Non-pigmented ciliary epithelial cell (primary cell): ENCODE data around the gene RGS2.

Experiments used
- DNase-seq: peaks from one replicate; pipeline ENCODE4 v3.0.0-alpha.2; 2010; ENCODE audit warnings: low read depth

Gene RGS2, protein sequence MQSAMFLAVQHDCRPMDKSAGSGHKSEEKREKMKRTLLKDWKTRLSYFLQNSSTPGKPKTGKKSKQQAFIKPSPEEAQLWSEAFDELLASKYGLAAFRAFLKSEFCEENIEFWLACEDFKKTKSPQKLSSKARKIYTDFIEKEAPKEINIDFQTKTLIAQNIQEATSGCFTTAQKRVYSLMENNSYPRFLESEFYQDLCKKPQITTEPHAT

GRCh38 chr1:192808518-192809306, at the start of gene RGS2:
Gene RGS2, plus strand, starts transcription at chr1:192809039. Its CDS starts 33 bp downstream, at chr1:192809072.
- DNase-seq: peak; percentile 70

- no peak for DNase-seq
Observed at GRCh38 chr1:192759104-192759503, 49.7 kb upstream of the RGS2 start.

DNA sequence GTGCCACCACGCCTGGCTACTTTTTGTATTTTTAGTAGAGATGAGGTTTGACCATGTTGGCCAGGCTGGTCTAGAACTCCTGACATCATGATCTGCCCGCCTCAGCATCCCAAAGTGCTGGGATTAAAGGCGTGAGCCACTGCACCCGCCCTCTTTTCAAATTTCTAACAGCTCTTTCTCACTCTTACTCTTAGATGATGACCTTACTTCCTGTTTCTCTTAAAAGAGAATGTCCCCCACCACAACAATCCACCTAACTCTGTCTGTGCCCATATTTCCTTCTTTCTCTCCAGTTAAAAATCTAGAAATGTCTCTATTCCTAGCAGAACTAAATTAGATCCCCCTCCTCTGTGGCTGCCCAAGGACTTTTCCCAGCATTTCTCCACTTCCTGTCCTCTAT, 46.6 kb upstream of the RGS2 start:
- DNase-seq: no peak

GRCh38 chr1:192763243-192763642, 45.6 kb upstream of the RGS2 start:
- DNase-seq: no peak

GRCh38 chr1:192763756-192764155, 45.1 kb upstream of the RGS2 start:
- DNase-seq: peak; percentile 67

DNA sequence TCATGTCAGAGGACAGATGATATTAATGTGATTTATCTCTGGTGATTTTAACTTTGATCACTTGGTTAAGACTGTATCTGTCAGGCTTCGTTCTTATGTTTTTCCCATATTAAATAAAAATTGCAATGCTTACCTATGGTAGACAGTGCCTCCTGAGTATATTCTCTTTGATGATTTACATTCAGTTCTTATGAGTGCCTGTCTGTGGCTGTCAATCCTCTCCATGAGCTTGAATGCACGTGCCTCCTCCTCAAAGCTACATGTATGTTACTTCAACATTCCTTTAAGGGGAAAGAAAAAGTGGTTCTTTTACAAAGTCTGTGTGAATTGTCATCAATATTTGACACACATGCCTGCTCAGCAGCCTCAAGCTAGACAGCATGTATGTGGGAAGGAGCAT, 44.2 kb upstream of the RGS2 start:
- no peak for DNase-seq

DNA sequence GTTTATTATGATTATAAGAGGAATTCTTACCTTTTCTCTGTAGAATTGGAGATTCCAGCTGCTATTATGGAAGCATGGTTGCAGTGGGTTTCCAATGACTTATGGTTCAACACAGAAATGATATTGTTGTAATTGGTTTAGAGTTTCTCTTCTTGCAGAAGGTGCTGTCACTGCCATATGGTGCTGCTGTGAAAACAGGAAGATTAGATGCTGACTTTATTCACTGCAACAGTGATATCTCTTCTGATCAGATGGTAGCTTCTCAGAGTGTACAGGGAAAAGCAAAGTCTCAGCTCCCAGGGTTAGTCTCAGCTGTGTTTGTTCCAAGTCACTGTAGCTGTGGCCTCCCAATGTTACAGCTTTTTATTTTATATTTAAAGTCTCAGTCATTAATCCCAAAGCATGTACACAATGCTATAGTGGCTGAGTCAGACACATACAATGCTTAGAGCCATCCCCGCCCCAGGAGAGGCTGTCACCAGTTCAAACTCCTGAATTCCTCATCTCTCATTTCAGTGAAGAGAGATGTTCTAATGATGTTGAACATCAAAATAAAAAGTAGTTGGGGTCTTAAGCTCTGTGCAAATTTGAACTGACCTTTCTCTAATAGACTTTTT, 42.7 kb upstream of the RGS2 start:
- peak; percentile 41 for DNase-seq

DNA sequence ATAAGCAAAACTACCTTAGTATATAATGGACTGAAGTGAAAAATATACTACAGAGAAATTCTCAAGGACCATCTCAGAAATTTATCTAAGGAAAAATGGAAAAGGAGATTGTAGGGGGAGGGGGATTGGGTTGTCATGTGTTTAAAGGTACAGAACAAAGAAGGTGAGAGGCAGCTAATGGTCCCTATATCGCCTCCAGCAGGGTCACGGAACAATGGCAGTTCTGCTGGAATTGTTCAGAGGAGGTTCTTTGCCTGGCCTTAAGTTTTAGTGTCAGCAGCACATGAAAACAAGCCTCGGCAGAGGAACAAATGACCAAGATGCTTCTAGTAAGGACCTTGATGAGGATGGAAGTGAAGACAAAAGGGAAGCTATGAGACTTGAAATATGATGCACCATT, 42.0 kb upstream of the RGS2 start:
- no peak for DNase-seq

DNA sequence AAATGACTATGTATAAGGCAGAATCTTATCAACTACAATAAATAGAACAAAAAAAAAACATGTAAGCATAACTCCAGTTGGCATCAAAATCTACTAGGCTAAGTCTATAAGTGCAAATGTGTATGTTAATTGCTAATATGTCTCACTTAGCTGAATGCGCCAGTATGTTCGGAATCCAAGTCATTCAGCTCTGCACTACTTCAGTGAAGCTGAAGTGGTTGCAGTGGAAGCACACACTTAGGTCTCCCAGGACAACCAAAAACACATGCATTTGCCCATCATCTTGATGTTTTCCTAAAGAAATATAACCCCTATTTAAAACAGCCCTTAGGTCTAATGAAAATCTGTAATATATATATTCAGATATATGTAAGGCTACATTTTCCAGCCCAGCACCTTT, 41.0 kb upstream of the RGS2 start:
- no peak for DNase-seq

DNA sequence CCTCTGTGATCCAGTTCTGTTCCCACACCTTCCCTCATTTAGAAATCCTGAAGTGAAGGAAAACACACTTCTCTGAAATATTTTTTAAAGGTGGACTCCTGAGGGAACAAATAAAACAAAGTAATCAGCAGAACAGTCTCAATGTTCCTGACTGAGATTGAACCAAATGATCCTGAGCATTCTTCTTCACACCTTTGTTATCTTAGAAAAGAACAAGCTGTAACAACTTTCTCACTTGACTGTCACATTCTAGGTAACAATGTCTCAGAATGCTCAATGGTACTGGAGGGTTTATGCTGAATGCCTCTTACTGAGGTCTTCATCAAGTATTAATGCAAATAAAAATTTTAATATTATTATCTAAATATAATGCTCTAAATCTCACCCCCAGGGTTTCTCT, 40.4 kb upstream of the RGS2 start:
- DNase-seq: no peak

GRCh38 chr1:192771341-192771740, 37.5 kb upstream of the RGS2 start:
- DNase-seq: no peak

DNA sequence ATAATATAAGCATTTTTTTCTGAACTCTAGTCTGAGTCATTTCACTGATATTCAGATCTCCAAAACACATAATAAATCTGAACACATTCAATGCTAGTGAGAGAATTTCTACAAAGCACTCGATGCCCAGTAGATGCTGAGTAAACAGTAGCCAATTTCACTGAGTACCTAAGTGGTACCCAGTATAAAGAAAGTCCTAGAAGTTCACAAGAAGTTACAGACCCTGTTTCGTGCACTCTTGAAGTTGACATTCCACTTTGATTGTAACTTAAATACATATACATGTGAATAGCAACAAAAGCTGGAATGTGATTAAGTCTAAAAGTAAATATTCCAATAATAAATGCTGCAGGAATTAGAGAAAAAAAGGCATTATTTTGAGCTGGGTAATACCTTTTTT, 33.2 kb upstream of the RGS2 start:
- no peak for DNase-seq

GRCh38 chr1:192776206-192776605, 32.6 kb upstream of the RGS2 start:
- DNase-seq: no peak

GRCh38 chr1:192776998-192777397, 31.8 kb upstream of the RGS2 start:
- DNase-seq: no peak

GRCh38 chr1:192783791-192784190, 25.0 kb upstream of the RGS2 start:
- no peak for DNase-seq

GRCh38 chr1:192784397-192784796, 24.4 kb upstream of the RGS2 start:
- no peak for DNase-seq

DNA sequence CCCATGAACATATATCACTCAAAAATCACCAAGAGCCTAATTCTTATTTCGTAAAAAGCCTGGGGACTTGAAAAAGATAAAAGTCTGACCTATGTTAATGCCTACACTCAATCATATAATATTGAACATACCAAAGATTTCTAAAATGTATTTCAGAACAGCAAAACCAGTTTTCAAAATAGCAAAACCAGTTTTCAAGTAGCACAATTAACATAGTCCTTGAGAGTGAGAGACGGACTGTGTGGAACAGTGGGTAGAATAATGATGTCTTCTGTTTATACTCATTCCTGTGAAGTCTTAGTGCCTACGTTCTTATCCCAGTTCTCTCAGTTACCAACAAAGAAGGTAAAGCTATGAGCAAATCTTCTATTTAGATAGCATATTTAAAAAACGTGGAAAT, 22.3 kb upstream of the RGS2 start:
- no peak for DNase-seq

DNA sequence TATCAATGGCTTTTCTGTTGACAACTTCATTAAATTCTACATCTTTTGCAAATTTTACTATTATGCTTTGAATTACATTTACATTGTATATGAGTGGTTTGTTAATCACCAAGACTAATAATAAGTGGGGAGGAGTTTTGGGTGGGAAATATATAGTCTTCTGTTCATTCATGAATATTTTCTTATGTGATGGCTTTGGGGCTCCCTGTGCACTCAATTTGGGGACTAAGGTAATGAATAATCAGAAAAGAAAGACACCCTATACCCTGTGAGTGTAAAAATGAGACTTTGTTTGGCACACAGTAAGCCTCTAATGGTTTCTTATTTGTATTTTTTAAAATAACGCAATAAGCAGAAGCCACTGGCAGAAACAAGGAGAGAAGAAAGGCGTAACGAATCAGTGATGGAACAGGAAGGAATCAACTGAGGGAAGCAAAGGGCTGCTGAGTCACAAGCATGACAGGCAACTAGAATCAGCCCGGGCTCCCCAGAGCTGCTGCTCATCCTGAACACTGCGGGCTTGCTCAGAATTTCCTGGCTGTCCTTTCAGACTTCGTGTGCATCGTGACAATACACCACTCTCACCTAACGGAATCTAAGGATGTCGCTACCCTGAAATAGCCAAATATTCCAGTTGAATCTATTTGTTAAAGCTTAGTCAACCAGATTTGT, 20.8 kb upstream of the RGS2 start:
- DNase-seq: no peak

GRCh38 chr1:192789871-192790270, 19.0 kb upstream of the RGS2 start:
- DNase-seq: no peak

GRCh38 chr1:192792628-192793027, 16.2 kb upstream of the RGS2 start:
- no peak for DNase-seq

- no peak for DNase-seq
Observed at GRCh38 chr1:192793983-192794767, 14.7 kb upstream of the RGS2 start.

DNA sequence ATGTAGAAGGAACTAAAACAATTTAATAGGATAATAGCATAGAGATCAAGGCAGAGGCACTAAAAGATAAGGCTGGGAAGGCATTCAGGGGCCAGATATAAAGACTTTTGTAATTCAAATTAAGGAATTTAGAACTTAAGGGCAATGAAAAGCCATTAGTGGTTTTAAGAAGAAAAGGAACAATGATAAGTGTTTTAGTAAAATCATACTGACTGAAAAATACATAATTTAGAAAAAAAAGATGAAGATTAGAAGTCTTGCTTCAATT, 14.1 kb upstream of the RGS2 start:
- no peak for DNase-seq
